Measurements from ENCODE around the gene OTUD3.

OTUD3 gene

DNA sequence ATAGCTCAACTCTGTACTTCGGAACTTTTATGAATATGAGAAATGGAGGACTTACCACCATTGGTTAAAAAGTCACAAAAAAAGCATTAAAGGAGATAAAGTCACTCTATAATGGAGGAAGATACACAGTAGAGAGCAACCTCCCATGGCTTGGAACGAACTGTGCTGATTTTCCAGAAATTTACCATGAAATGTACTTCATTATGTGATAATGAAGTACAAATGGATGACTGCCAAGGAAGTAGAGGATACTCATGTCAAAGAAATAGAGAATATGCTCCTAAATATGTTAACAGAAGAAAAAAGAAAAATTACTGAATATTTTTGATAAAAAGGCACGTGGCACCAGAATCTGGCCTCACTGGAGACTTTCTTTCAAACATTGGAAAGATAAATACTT is 64.8 kb downstream of the OTUD3 start:
- DNase-seq (ENCODE audit: low read depth in 2 of 2, low spot score in 1 of 2): no peak

DNA sequence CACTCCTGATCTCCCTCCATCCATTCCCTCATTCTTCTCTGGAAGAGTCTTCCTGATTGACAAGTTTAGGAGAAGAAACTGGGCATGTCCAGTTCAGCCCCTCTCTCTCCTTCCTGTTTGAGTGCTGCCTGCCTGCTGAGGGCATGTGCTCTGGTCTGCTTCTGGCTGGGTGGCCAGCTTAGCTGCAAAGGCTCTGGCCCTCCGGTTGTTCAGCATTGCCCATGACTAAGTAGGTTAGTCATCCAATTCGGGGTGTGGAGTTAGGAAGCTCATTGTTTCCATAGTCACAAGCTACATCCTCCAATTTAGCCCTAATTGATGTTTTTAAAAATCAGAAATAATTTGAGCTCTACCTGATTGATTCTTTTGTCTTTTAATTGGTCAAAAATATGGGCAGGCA is 66.8 kb downstream of the OTUD3 start:
- DNase-seq (ENCODE audit: low read depth in 2 of 2, low spot score in 1 of 2): no peak

DNA sequence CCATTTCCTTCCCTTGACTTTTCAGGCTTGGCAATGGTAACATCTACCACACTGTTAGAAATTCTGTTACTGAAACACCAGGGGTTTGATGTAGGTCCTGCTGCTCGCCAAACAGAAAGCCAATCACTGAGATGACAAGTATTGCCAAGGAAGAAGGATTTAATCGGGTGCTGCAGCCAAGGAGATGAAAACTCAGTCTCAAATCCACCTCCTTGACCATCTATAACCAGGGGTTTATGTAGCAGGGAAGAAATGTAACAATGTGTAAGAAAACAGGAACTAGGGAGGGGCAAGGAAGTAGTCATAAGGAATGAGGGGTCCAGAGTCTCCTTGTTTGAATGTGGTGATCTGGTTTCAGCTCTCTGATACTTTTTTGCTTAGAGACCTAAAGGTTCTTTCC is 71.9 kb downstream of the OTUD3 start:
- no peak for DNase-seq (ENCODE audit: low read depth in 2 of 2, low spot score in 1 of 2)

DNA sequence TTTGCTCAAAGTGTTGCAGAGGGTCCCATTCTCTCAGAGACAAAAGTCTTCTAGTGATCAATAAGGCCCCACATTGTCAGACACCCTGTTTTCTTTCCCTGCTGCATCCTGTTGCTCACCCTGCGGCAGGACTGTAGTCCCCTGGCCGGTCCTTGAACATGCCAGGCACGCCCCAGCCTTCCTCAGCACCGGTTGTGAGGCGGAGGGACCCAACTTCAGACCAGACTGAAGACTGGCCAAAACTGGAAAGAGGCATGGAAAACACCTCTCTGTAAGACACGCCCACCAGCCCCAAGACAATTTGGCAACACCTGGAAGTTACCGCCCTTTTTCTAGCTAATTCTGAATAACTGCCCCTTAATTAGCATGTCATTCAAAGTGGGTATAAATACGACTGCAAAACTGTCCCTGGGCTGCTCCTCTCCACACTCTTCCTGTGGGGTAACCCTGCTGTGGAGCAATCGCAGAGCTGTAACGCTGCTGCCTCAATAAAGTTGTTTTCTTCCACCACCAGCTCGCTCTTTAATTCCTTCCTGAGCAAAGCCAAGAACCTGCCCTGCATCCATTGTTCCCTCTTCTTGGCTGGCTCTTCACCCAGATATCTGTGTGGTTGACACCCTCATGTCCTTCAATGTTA is 73.5 kb downstream of the OTUD3 start:
- no peak for DNase-seq (ENCODE audit: low read depth in 2 of 2, low spot score in 1 of 2)

DNA sequence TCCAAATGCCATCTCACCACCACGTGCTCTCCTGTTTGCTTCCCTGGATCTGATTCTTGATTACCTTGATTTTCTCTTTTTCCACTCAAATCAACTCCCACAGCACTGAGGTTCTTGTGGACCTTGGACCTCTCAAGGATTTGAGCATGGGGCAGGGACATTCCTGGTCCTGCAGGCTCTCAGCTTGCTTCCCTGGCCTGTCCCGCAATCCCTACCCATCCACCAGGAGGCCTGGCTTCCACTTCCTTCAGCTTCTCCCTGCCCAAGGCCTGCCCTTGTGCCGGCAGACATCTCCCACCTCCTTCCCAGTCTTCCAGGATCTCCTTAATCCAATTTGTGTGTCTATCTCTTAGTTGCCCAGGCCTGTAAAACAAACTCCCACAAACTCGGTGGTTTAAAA is 75.6 kb downstream of the OTUD3 start:
- no peak for DNase-seq (ENCODE audit: low read depth in 2 of 2, low spot score in 1 of 2)

DNA sequence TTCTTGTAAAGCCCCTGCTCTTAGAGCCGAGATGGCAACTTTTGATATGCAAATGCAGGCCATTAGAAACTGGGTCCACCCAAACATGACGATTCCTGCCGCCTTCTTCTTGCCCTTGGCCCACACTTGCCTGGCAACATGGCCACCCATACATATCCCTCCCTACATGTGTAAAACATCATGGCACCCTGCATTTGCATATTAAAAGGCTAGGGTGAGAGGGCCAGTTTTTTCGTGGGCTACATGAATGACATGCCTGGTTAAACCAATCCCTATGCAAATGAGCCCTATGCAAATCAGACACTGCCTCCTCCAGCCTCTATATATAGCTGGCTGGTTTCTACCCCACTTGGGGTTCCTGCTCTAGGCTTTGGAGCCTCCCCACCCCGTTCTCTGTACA is 78.4 kb downstream of the OTUD3 start:
- DNase-seq (ENCODE audit: low read depth in 2 of 2, low spot score in 1 of 2): no peak
